HepG2 (cell line): ENCODE results near the gene OR2H1.

Source experiments
- CENPT ChIP-seq: sonication (generic); formaldehyde crosslinking; IDR thresholded peaks from 2 replicates; pipeline ENCODE4 v1.8.0; 2022; ENCODE audit warnings: low read depth, mild to moderate bottlenecking, moderate library complexity, missing genetic modification reagents
- MAFK ChIP-seq, 2 experiments: IDR thresholded peaks in 1 of 2; conservative IDR thresholded peaks in 1 of 2; 2 replicates each; pipeline ENCODE4 v1.6.1; 2011; ENCODE audit warnings: improper control_type of control experiment in 2 of 2, low read length in 2 of 2
- PRDM15 ChIP-seq: sonication (generic); formaldehyde crosslinking; IDR thresholded peaks from 2 replicates; pipeline ENCODE4 v1.4.0; 2020; ENCODE audit warnings: missing genetic modification reagents
- ZNF225 ChIP-seq: sonication (generic); formaldehyde crosslinking; IDR thresholded peaks from 2 replicates; pipeline ENCODE4 v1.4.0; 2020; ENCODE audit warnings: mild to moderate bottlenecking, missing genetic modification reagents
- ZNF263 ChIP-seq: sonication (generic); formaldehyde crosslinking; IDR thresholded peaks from 2 replicates; pipeline ENCODE4 v1.4.0; 2020; ENCODE audit warnings: missing genetic modification reagents
- ZNF567 ChIP-seq: sonication (generic); formaldehyde crosslinking; IDR thresholded peaks from 2 replicates; pipeline ENCODE4 v1.8.1; 2023; ENCODE audit warnings: mild to moderate bottlenecking, missing genetic modification reagents, borderline replicate concordance
- ZNF772 ChIP-seq: sonication (generic); formaldehyde crosslinking; IDR thresholded peaks from 2 replicates; pipeline ENCODE4 v1.5.0; 2020; ENCODE audit warnings: mild to moderate bottlenecking, missing genetic modification reagents
- ZSCAN12 ChIP-seq: sonication (generic); formaldehyde crosslinking; IDR thresholded peaks from 2 replicates; pipeline ENCODE4 v1.9.0; 2021; ENCODE audit warnings: mild to moderate bottlenecking, missing genetic modification reagents

- TF ChIP-seq PRDM15 (CRISPR knock-in tag) (no peak), ZNF567 (CRISPR knock-in tag) (no peak), ZSCAN12 (CRISPR knock-in tag) (no peak), CENPT (CRISPR knock-in tag) (no peak), ZNF225 (no peak), ZNF772 (CRISPR knock-in tag) (no peak), ZNF263 (CRISPR knock-in tag) (no peak), MAFK (conservative IDR thresholded peaks at IDR 0.05 in 1 of 2, IDR thresholded peaks at IDR 0.05 in 1 of 2; ENCODE audit: low read length in 2 of 2) (no peak)
These were observed 50.4 kb downstream of the OR2H1 start for GRCh38 chr6:29507319-29507718.
